Choroid plexus epithelial cell (primary cell): Measurements from ENCODE around the gene ATP1A1.

Source experiments
- DNase-seq: peaks from one replicate; pipeline ENCODE4 v3.0.0-alpha.2; 2010; ENCODE audit warnings: low read depth
- H3K4me3 ChIP-seq: 2 replicates; pipeline ENCODE4 v1.5.1; 2011; ENCODE audit warnings: low read depth, mild to moderate bottlenecking, control low read depth, low read length, moderate library complexity
- CTCF ChIP-seq: conservative IDR thresholded peaks from 2 replicates; pipeline ENCODE4 v1.5.1; 2011; ENCODE audit warnings: low read depth, mild to moderate bottlenecking, control low read depth, inconsistent platforms, low read length, moderate library complexity

Gene ATP1A1

DNA sequence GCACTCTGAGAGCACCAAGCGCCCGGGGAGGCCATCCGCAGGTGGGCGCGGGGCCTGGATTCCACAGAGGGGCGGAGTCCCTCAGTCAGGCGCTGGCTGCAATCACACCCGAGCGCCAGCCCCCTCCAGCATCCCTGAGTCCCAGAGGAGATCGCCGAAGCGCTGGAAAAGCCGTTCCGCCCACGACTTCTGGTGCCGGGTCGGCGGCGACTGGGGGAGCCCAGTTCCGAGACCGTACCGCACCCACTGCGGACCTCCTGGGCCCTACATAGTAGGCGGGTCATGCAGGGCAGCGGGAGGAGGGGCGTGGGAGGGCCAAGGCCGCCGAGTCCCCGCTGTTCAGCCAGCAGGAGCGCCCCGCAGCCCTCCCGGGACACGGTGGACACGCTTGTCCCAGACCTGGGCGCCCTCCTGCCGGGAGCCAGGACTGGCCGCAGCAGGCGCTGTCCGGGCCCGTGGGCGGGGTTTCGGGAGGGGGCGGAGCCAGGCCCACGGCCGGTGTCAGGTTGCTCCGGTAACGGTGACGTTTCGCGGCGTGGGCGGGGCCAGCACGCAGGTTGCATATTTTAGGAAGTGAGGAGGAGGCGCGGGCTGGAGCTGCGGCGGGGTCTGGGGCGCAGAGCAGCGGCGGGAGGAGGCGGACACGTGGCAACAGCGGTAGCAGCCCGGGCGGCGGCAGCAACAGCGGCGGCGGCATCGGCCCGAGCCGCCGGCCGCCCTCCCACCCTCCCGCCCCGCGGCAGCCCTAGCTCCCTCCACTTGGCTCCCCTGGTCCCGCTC lies at the start of gene ATP1A1:
ATP1A1 (plus strand) TSS at position 594 of the 780 bp plus-strand sequence. CDS start 268 bp downstream, outside the sequence.
- peak within 1 kb of the TSS; percentile 83 for H3K4me3 ChIP-seq
- peak; percentile 10 for TF ChIP-seq CTCF
- DNase-seq = peak; percentile 92

DNA sequence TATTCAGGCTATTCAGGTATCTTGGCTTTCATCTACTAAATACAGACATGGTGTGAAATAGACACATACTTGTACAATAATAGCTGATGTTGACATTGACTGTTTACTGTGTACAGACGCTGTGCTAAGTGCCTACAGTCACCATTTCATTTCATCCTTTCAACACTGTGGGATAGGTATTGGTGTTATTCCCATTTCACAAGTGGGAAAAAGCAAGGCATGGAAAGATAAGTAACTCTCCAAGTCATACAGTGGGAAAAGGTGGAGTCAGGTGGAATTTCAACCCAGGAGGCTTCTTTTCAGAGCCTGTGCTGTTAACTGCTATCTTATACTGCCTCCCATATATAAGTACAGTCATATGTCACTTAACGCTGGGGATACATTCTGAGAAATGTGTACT lies 49.6 kb upstream of the ATP1A1 start:
- DNase-seq = no peak
- TF ChIP-seq CTCF = no peak
- H3K4me3 ChIP-seq = no peak overlapping the region

DNA sequence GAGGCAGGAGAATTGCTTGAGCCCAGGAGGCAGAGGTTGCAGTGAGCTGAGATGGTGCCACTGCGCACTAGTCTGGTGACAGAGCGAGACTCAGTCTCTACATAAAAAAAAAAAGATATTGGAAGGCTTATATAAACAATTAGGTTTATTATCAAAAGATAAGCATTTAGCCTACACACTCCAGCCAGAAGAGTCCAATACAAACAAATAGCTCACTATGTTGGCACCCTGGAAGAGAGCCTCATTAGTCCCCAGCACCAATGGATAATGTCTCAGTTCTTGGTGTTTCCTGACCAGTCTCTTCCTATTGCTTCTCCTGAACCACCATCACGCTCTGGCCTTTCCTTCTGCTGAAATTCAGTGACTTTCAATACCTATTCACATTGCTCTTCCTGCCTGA lies 48.6 kb upstream of the ATP1A1 start:
- DNase-seq = no peak
- TF ChIP-seq CTCF = no peak
- H3K4me3 ChIP-seq = no peak overlapping the region

DNA sequence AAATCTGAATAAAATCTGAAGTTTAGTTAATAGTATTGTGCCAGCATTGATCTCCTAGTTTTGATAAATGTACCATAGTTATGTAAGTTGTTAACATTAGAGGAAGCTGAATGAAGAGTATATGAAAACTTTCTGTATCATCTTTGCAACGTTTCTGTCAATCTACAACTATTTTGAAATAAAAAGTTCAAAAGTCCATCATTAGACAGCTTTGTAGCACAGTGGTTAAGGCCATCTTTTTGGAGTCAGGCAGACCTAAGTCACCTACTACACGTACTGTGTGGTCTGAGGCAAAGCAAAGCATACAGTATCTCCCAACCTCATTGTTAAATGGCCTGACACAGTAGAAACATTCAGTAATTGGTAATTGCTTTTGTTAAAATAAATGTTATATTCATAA lies 47.9 kb upstream of the ATP1A1 start:
- TF ChIP-seq CTCF = no peak
- no peak for DNase-seq
- H3K4me3 ChIP-seq = no peak overlapping the region

GRCh38 chr1:116325922-116326321 lies 47.1 kb upstream of the ATP1A1 start:
- TF ChIP-seq CTCF = no peak
- no peak for DNase-seq
- H3K4me3 ChIP-seq = no peak overlapping the region

DNA sequence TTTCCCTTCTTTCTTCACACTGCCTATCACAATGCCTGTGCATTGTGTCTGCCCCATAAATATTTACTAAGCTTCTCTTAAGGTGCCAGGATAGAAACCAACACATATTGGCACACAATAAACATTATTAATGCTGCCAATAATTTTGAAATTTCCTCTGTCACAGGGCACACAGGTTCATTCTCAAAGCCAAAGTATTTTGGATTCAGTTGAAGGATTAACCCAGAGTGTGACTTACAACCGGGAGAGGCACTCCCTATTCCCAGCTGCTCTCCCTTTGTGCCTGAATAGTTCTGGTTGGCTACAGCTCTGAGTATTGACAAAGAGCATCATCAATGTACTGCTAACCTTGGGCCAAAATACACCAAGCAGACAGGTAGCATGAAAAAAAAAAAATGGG lies 46.6 kb upstream of the ATP1A1 start:
- no peak for DNase-seq
- no peak for TF ChIP-seq CTCF
- H3K4me3 ChIP-seq = no peak overlapping the region

DNA sequence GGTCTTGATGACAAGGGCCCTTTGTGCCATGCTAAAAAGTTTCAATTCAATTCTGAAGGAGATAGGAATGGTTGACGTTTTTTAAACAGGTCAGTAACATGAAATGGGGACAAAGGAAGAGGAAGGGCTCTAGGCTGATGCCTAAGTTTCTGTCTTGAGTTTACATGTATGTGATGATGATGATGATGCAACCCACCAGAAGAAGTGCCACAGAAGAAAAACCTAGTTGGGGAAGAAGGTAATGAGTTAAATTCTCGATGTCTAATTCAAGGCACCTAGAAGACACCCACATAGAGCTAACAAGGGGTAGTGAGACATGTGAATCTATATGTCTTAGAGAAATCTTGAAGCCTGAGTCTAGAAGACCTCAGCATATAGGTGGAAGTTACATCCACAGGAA lies 44.4 kb upstream of the ATP1A1 start:
- no peak overlapping the region for H3K4me3 ChIP-seq
- no peak for DNase-seq
- TF ChIP-seq CTCF = no peak
